A549 (cell line): Measurements from ENCODE around the gene CARD10.

ENCODE experiments used
- CEBPB ChIP-seq, 2 experiments: fragments of >200 bp in 1 of 2; sonication (Bioruptor Twin) in 1 of 2; formaldehyde crosslinking in 1 of 2; IDR thresholded peaks; 2 replicates each; pipeline ENCODE4 v1.6.1; 2012 to 2016
- FOSL2 ChIP-seq, 2 experiments: fragments of 450-650 bp in 1 of 2; fragments of >200 bp in 1 of 2; sonication (Bioruptor Twin) in 1 of 2; formaldehyde crosslinking; IDR thresholded peaks; 2 replicates each; pipeline versions ENCODE4 v1.5.0 to v1.6.1; 2016 to 2020; ENCODE audit warnings: mild to moderate bottlenecking in 1 of 2, moderate library complexity in 1 of 2
- PHF8 ChIP-seq: fragments of 200-600 bp; sonication (generic); IDR thresholded peaks from 2 replicates; pipeline ENCODE4 v1.6.1; 2016; ENCODE audit warnings: low read depth, mild to moderate bottlenecking, antibody characterized with exemption, moderate library complexity, borderline replicate concordance
- POLR2A ChIP-seq: IDR thresholded peaks from 2 replicates; pipeline ENCODE4 v1.6.1; 2012; ENCODE audit warnings: mild to moderate bottlenecking, low read length
- POLR2AphosphoS2 ChIP-seq: conservative IDR thresholded peaks from 2 replicates; pipeline ENCODE4 v1.6.1; 2012; ENCODE audit warnings: low read length, improper control_type of control experiment, inconsistent platforms
- RAD21 ChIP-seq, 2 experiments: fragments of >200 bp in 1 of 2; sonication (Bioruptor Twin) in 1 of 2; formaldehyde crosslinking in 1 of 2; IDR thresholded peaks in 1 of 2; conservative IDR thresholded peaks in 1 of 2; 2 replicates in 1 of 2; 3 replicates in 1 of 2; pipeline ENCODE4 v1.6.1; 2012 to 2018; ENCODE audit warnings: inconsistent platforms in 1 of 2
- RARB ChIP-seq: fragments of 250-450 bp; sonication (Bioruptor Pico); IDR thresholded peaks from 2 replicates; pipeline ENCODE4 v1.8.0; 2021; ENCODE audit warnings: mild to moderate bottlenecking, moderate library complexity
- SMC3 ChIP-seq: fragments of >200 bp; sonication (Bioruptor Twin); formaldehyde crosslinking; IDR thresholded peaks from 3 replicates; pipeline ENCODE4 v1.6.1; 2018; ENCODE audit warnings: inconsistent platforms
- TF ChIP-seq, protein P1 (sequence below): fragments of 200-600 bp; sonication (generic); IDR thresholded peaks from 2 replicates; pipeline ENCODE4 v1.6.1; 2016; ENCODE audit warnings: antibody characterized with exemption, mild to moderate bottlenecking, moderate library complexity
- TF ChIP-seq, protein P2 (sequence below): fragments of >200 bp; sonication (Bioruptor Twin); formaldehyde crosslinking; IDR thresholded peaks from 3 replicates; pipeline ENCODE4 v1.5.1; 2016
- TF ChIP-seq, protein P3 (sequence below): IDR thresholded peaks from 2 replicates; pipeline ENCODE4 v1.6.1; 2012
- TF ChIP-seq, protein P4 (sequence below): fragments of 450-650 bp; IDR thresholded peaks from 2 replicates; pipeline ENCODE4 v1.6.1; 2014; ENCODE audit warnings: antibody characterized with exemption
- TF ChIP-seq, protein P5 (sequence below): fragments of 150-350 bp; IDR thresholded peaks from 2 replicates; pipeline ENCODE4 v1.6.1; 2014; ENCODE audit warnings: low read depth, mild to moderate bottlenecking, low read length

DNA sequence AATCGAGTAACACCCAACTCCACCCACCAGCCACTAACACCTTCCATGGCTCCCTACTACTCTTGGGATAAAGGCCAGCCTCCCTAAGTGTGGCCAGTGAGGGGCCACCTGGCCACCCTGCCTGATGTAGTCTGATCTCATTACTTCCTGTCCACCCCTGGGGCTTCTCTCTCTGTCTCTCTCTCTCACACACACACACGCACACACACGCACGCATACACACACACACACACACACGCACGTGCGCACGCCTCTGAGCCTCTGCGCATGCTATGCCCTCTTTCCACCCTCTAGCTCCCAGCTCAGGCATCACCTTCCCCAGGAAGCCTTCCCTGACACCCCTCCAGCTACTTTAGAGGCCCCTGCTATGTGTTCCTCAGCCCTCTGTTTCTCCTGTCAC lies 37.0 kb downstream of the CARD10 start:
- TF ChIP-seq, protein P1, sequence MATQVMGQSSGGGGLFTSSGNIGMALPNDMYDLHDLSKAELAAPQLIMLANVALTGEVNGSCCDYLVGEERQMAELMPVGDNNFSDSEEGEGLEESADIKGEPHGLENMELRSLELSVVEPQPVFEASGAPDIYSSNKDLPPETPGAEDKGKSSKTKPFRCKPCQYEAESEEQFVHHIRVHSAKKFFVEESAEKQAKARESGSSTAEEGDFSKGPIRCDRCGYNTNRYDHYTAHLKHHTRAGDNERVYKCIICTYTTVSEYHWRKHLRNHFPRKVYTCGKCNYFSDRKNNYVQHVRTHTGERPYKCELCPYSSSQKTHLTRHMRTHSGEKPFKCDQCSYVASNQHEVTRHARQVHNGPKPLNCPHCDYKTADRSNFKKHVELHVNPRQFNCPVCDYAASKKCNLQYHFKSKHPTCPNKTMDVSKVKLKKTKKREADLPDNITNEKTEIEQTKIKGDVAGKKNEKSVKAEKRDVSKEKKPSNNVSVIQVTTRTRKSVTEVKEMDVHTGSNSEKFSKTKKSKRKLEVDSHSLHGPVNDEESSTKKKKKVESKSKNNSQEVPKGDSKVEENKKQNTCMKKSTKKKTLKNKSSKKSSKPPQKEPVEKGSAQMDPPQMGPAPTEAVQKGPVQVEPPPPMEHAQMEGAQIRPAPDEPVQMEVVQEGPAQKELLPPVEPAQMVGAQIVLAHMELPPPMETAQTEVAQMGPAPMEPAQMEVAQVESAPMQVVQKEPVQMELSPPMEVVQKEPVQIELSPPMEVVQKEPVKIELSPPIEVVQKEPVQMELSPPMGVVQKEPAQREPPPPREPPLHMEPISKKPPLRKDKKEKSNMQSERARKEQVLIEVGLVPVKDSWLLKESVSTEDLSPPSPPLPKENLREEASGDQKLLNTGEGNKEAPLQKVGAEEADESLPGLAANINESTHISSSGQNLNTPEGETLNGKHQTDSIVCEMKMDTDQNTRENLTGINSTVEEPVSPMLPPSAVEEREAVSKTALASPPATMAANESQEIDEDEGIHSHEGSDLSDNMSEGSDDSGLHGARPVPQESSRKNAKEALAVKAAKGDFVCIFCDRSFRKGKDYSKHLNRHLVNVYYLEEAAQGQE: no peak
- TF ChIP-seq, protein P2, sequence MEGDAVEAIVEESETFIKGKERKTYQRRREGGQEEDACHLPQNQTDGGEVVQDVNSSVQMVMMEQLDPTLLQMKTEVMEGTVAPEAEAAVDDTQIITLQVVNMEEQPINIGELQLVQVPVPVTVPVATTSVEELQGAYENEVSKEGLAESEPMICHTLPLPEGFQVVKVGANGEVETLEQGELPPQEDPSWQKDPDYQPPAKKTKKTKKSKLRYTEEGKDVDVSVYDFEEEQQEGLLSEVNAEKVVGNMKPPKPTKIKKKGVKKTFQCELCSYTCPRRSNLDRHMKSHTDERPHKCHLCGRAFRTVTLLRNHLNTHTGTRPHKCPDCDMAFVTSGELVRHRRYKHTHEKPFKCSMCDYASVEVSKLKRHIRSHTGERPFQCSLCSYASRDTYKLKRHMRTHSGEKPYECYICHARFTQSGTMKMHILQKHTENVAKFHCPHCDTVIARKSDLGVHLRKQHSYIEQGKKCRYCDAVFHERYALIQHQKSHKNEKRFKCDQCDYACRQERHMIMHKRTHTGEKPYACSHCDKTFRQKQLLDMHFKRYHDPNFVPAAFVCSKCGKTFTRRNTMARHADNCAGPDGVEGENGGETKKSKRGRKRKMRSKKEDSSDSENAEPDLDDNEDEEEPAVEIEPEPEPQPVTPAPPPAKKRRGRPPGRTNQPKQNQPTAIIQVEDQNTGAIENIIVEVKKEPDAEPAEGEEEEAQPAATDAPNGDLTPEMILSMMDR: no peak
- no peak for TF ChIP-seq PHF8
- TF ChIP-seq, protein P3, sequence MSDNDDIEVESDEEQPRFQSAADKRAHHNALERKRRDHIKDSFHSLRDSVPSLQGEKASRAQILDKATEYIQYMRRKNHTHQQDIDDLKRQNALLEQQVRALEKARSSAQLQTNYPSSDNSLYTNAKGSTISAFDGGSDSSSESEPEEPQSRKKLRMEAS: no peak
- no peak for TF ChIP-seq POLR2A
- no peak for TF ChIP-seq RAD21 (conservative IDR thresholded peaks at IDR 0.05 in 1 of 2, IDR thresholded peaks at IDR 0.05 in 1 of 2)
- no peak for TF ChIP-seq CEBPB (IDR thresholded peaks at IDR 0.05)
- TF ChIP-seq FOSL2 (IDR thresholded peaks at IDR 0.05): no peak
- no peak for TF ChIP-seq FOSL2 (CRISPR knock-in tag; IDR thresholded peaks at IDR 0.05)
- no peak for TF ChIP-seq RARB (CRISPR knock-in tag)
- TF ChIP-seq, protein P4, sequence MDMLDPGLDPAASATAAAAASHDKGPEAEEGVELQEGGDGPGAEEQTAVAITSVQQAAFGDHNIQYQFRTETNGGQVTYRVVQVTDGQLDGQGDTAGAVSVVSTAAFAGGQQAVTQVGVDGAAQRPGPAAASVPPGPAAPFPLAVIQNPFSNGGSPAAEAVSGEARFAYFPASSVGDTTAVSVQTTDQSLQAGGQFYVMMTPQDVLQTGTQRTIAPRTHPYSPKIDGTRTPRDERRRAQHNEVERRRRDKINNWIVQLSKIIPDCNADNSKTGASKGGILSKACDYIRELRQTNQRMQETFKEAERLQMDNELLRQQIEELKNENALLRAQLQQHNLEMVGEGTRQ: no peak
- TF ChIP-seq POLR2AphosphoS2: no peak
- no peak for TF ChIP-seq SMC3
- TF ChIP-seq, protein P5, sequence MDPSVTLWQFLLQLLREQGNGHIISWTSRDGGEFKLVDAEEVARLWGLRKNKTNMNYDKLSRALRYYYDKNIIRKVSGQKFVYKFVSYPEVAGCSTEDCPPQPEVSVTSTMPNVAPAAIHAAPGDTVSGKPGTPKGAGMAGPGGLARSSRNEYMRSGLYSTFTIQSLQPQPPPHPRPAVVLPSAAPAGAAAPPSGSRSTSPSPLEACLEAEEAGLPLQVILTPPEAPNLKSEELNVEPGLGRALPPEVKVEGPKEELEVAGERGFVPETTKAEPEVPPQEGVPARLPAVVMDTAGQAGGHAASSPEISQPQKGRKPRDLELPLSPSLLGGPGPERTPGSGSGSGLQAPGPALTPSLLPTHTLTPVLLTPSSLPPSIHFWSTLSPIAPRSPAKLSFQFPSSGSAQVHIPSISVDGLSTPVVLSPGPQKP: no peak
